Natural killer cell (primary cell): ENCODE measurements around the gene IDH3G. TPM values are rescaled to one million over a fixed set of nuclear protein-coding genes. Genes with fewer than 3 reads are reported as not detected.

ENCODE experiments used
- ATAC-seq, 3 donors: fragments of 150-1000 bp in 2 of 3; fragments of 200-7000 bp in 1 of 3; cut with Tn5 transposase; 1 replicate in 1 of 3; 2 replicates in 2 of 3; pipeline ENCODE4 v1.10.0; 2021; ENCODE audit warnings: mild to moderate bottlenecking in 2 of 3, moderate library complexity in 2 of 3
- DNase-seq, 2 donors: peaks; one replicate each; pipeline versions ENCODE4 v3.0.0 to v3.0.0-alpha.2; 2013 to 2021; ENCODE audit warnings: mixed read lengths in 1 of 2
- H3K27ac ChIP-seq: one replicate; pipeline ENCODE4 v1.5.1; 2013; ENCODE audit warnings: mild to moderate bottlenecking, low read length
- H3K27me3 ChIP-seq: one replicate; pipeline ENCODE4 v1.6.1; 2013; ENCODE audit warnings: low read length; ENCODE audit not compliant: control insufficient read depth, insufficient read depth
- H3K36me3 ChIP-seq: one replicate; pipeline ENCODE4 v1.6.1; 2013; ENCODE audit warnings: low read length; ENCODE audit not compliant: control insufficient read depth, insufficient read depth
- H3K4me1 ChIP-seq: one replicate; pipeline ENCODE4 v1.6.1; 2013; ENCODE audit warnings: low read length; ENCODE audit not compliant: control insufficient read depth, insufficient read depth
- H3K4me3 ChIP-seq: one replicate; pipeline ENCODE4 v1.5.1; 2013; ENCODE audit warnings: low read length
- H3K9me3 ChIP-seq: one replicate; pipeline ENCODE4 v1.6.1; 2013; ENCODE audit warnings: low read length; ENCODE audit not compliant: control insufficient read depth, insufficient read depth
- H3K27ac Mint-ChIP-seq, 2 donors: one replicate each; pipeline ENCODE4 v1.8.0; 2022; ENCODE audit warnings: mild to moderate bottlenecking in 2 of 2, mixed read lengths in 2 of 2, moderate library complexity in 1 of 2
- H3K27me3 Mint-ChIP-seq, 2 donors: one replicate each; pipeline ENCODE4 v1.8.0; 2022; ENCODE audit warnings: low read depth in 2 of 2, mixed read lengths in 2 of 2
- H3K36me3 Mint-ChIP-seq: one replicate; pipeline ENCODE4 v1.8.0; 2022; ENCODE audit warnings: mixed read lengths
- H3K4me1 Mint-ChIP-seq, 2 donors: one replicate each; pipeline ENCODE4 v1.8.0; 2022; ENCODE audit warnings: mixed read lengths in 2 of 2
- H3K4me3 Mint-ChIP-seq: one replicate; pipeline ENCODE4 v1.8.0; 2022; ENCODE audit warnings: mild to moderate bottlenecking, moderate library complexity, mixed read lengths
- H3K9me3 Mint-ChIP-seq, 2 donors: one replicate each; pipeline ENCODE4 v1.8.0; 2022; ENCODE audit warnings: mixed read lengths in 2 of 2
- whole genome bisulfite sequencing: methylation state at CpG from one replicate; pipeline ENCODE4 v1.1.7; 2013; ENCODE audit warnings: missing lambda C conversion rate; ENCODE audit not compliant: insufficient coverage; 5-methylcytosine and 5-hydroxymethylcytosine counted together
- intact Hi-C: fragments of 100-400 bp; cut with micrococcal nuclease; formaldehyde crosslinking; loops from one replicate; pipeline ENCODE4 v1.14.2; 2022
- total RNA-seq, 4 donors: library from RNA; stranded (reverse); fragments of 120-200 nt in 1 of 4; gene quantifications; one replicate each; pipeline versions ENCODE4 v1.2.3 to v1.2.4, GENCODE V29; 2013 to 2022
- TF ChIP-seq, protein P1 (sequence below): fragments of 200-600 bp; IDR thresholded peaks from one replicate; pipeline ENCODE4 v1.8.0; 2022; ENCODE audit warnings: antibody characterized with exemption

Gene IDH3G
- total RNA-seq, 3 donors from 2014 or later (not counting 1 experiment from before 2014, with no cell fraction given) = 70.1 to 76.5 (median 71.1) TPM

DNA sequence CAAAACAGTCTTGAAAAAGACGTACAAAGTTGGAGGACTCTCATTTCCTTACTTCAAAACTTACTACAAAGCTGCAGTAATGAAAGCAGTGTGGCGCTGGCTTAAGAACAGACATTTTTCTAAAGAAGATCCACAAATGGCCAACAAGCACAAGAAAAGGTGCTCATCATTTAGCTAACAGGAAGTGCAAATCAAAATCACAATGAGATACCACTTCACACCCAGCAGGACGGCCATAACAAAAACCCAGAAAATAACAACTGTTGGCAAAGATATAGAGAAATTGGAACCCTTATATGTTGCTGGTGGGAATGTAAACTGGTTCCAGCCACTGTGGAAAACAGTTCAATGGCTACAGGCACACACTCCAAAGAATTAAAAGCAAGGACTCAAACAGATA lies 32.8 kb upstream of the IDH3G start:
- H3K4me3 ChIP-seq = no peak overlapping the region
- WGBS = no CpG with 5 or more reads among the region's 3 CpGs
- Mint-ChIP-seq H3K4me1 (peaks cover 45 to 52% of the 10 kb centered on the region in 2 donors), H3K4me3 (peak overlapping the region; percentile 77), H3K27me3 (no peaks in the 10 kb centered on the region), H3K9me3 (no peaks in the 10 kb centered on the region), H3K27ac (peak overlapping the region; percentile 46 to 66), H3K36me3 (no peaks in the 10 kb centered on the region)
- H3K9me3 ChIP-seq = no peaks in the 10 kb centered on the region
- DNase-seq (no peak), ATAC-seq (no peak)
- no peaks in the 10 kb centered on the region for H3K27me3 ChIP-seq
- TF ChIP-seq, protein P1, sequence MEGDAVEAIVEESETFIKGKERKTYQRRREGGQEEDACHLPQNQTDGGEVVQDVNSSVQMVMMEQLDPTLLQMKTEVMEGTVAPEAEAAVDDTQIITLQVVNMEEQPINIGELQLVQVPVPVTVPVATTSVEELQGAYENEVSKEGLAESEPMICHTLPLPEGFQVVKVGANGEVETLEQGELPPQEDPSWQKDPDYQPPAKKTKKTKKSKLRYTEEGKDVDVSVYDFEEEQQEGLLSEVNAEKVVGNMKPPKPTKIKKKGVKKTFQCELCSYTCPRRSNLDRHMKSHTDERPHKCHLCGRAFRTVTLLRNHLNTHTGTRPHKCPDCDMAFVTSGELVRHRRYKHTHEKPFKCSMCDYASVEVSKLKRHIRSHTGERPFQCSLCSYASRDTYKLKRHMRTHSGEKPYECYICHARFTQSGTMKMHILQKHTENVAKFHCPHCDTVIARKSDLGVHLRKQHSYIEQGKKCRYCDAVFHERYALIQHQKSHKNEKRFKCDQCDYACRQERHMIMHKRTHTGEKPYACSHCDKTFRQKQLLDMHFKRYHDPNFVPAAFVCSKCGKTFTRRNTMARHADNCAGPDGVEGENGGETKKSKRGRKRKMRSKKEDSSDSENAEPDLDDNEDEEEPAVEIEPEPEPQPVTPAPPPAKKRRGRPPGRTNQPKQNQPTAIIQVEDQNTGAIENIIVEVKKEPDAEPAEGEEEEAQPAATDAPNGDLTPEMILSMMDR = no peak
- intact Hi-C loops = no loop called here
- H3K4me1 ChIP-seq = peaks cover 69% of the 10 kb centered on the region
- H3K27ac ChIP-seq = no peak overlapping the region
- H3K36me3 ChIP-seq = no peaks in the 10 kb centered on the region

DNA sequence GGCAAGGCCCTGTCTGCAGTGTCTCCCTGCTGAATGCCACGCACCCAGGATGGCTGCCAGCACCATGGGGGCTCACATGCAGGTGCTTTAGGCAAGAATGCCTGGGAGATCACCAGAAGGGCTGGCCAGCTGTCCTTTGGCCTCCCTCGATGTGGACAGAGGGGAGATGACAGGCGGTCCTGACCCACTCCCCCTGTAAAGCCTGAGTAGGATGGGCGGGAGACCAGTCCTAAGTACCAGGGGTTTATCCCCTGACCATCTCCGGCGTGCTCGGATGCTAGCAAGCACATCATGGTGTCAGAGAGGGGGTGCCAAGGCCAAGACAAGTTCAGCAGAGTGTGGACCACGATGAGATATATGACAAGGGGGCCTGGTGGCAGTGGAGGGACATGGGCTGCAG lies 30.9 kb upstream of the IDH3G start:
- no peaks in the 10 kb centered on the region for H3K27me3 ChIP-seq
- Mint-ChIP-seq H3K9me3 (no peaks in the 10 kb centered on the region), H3K27ac (peak overlapping the region in 1 of 2 donors; percentile 14), H3K36me3 (no peaks in the 10 kb centered on the region), H3K27me3 (no peaks in the 10 kb centered on the region), H3K4me3 (peak overlapping the region; percentile 21), H3K4me1 (peaks cover 61 to 67% of the 10 kb centered on the region in 2 donors)
- no peak overlapping the region for H3K4me3 ChIP-seq
- no peak for DNase-seq
- ATAC-seq = no peak
- intact Hi-C loops = no loop called here
- H3K4me1 ChIP-seq = peaks cover 84% of the 10 kb centered on the region
- WGBS = 78% methylated on average over 8 of the region's 8 CpGs
- TF ChIP-seq, protein P1 = no peak
- H3K9me3 ChIP-seq = no peaks in the 10 kb centered on the region
- H3K27ac ChIP-seq = no peak overlapping the region
- H3K36me3 ChIP-seq = no peaks in the 10 kb centered on the region

DNA sequence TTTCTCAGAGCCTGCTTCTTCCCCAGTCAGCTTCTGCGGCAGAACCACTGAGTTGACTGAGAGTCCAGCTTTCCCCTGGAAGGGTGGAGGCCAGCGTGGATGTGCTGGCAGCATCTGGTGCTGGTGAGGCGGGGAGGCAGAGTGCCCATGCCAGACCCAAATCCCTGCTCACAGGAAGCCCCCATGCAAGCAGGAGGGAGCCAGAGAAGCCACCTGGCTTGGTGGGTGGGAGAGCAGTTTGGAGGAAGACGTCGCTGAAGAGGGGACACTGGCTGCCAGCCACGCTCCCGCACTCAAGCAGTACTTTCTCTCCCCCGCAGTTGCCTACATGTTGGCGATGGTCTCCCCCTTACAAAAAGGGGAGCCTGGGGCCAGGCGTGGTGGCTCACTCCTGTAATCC lies 30.2 kb upstream of the IDH3G start:
- no peaks in the 10 kb centered on the region for H3K36me3 Mint-ChIP-seq
- TF ChIP-seq, protein P1 = no peak
- ATAC-seq (no peak), DNase-seq (no peak)
- Histone ChIP-seq H3K27me3 (no peaks in the 10 kb centered on the region), H3K27ac (no peak overlapping the region), H3K4me1 (peaks cover 90% of the 10 kb centered on the region), H3K9me3 (no peaks in the 10 kb centered on the region), H3K36me3 (no peaks in the 10 kb centered on the region), H3K4me3 (no peak overlapping the region)
- WGBS = 94% methylated on average over 7 of the region's 10 CpGs
- H3K27me3 Mint-ChIP-seq = no peaks in the 10 kb centered on the region
- peak overlapping the region in 1 of 2 donors; percentile 51 for H3K27ac Mint-ChIP-seq
- no peaks in the 10 kb centered on the region for H3K9me3 Mint-ChIP-seq
- peaks cover 67 to 72% of the 10 kb centered on the region in 2 donors for H3K4me1 Mint-ChIP-seq
- intact Hi-C loops = no loop called here
- H3K4me3 Mint-ChIP-seq = no peak overlapping the region

DNA sequence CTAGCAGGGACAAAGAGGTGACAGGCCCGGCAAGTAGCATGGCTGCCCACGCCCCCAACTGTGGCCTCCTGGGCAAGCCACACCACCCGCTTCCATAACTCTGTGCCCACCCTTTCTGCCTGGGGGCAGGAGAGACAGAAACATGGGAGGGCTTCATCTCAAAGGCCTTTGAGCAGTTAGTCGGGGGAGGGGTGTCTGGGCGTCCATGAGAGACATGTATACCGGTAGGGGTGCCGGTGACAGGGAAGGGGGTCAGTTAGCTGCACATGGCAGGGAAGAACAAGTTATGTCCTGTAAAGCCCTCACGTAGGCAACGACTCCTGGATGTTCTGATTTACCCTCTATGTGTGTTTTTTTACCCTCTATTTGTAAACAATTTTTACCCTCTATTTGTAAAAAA lies 26.9 kb upstream of the IDH3G start:
- Histone ChIP-seq H3K36me3 (no peaks in the 10 kb centered on the region), H3K4me1 (peaks cover 96% of the 10 kb centered on the region), H3K9me3 (no peaks in the 10 kb centered on the region), H3K27me3 (no peaks in the 10 kb centered on the region), H3K27ac (peak overlapping the region; percentile 63), H3K4me3 (no peak overlapping the region)
- TF ChIP-seq, protein P1 = no peak
- Mint-ChIP-seq H3K27me3 (no peaks in the 10 kb centered on the region), H3K4me3 (peak overlapping the region; percentile 82), H3K36me3 (no peaks in the 10 kb centered on the region), H3K9me3 (no peaks in the 10 kb centered on the region), H3K27ac (peak overlapping the region; percentile 63 to 83), H3K4me1 (peaks cover 61 to 72% of the 10 kb centered on the region in 2 donors)
- WGBS = 54% methylated on average over 7 of the region's 9 CpGs
- ATAC-seq (no peak), DNase-seq (no peak)
- intact Hi-C loops = no loop called here
